SK-N-SH treated with all-trans-retinoic acid at 6 μM for 48 hours (cell line): ENCODE results near the gene HOPX.
"Not testable (repeated sequence)": the region's sequence is repeated elsewhere in the genome, so short reads cannot be mapped to it uniquely, and the experiment has no call there.

ENCODE experiments used
- ATAC-seq: fragments of 200-7000 bp; cut with Tn5 transposase; 3 replicates; pipeline ENCODE4 v1.9.1; 2020; ENCODE audit warnings: mild to moderate bottlenecking, moderate library complexity
- ARNTL ChIP-seq: fragments of 450-650 bp; formaldehyde crosslinking; IDR thresholded peaks from 2 replicates; pipeline ENCODE4 v1.5.0; 2020; ENCODE audit warnings: low read depth, mild to moderate bottlenecking, moderate library complexity, borderline replicate concordance
- BACH2 ChIP-seq: fragments of 250-450 bp; sonication (Bioruptor Pico); IDR thresholded peaks from 2 replicates; pipeline ENCODE4 v1.9.0; 2021; ENCODE audit warnings: mild to moderate bottlenecking, borderline replicate concordance
- CREB5 ChIP-seq: fragments of 250-450 bp; sonication (Bioruptor Pico); IDR thresholded peaks from 2 replicates; pipeline ENCODE4 v1.5.1; 2020; ENCODE audit warnings: low read depth, mild to moderate bottlenecking, moderate library complexity
- CSDC2 ChIP-seq: fragments of 250-450 bp; sonication (Bioruptor Pico); IDR thresholded peaks from 2 replicates; pipeline ENCODE4 v1.5.0; 2020; ENCODE audit warnings: mild to moderate bottlenecking, moderate library complexity
- ESRRG ChIP-seq: fragments of 250-450 bp; sonication (Bioruptor Pico); IDR thresholded peaks from 2 replicates; pipeline ENCODE4 v1.6.1; 2021; ENCODE audit warnings: mild to moderate bottlenecking
- GLIS3 ChIP-seq: fragments of 250-450 bp; sonication (Bioruptor Pico); IDR thresholded peaks from 2 replicates; pipeline ENCODE4 v1.5.0; 2020; ENCODE audit warnings: mild to moderate bottlenecking, moderate library complexity
- ISL1 ChIP-seq: fragments of 250-450 bp; sonication (Bioruptor Pico); IDR thresholded peaks from 2 replicates; pipeline ENCODE4 v2.1.2; 2022; ENCODE audit warnings: mild to moderate bottlenecking, moderate library complexity
- OSR1 ChIP-seq: fragments of 250-450 bp; sonication (Bioruptor Pico); IDR thresholded peaks from 2 replicates; pipeline ENCODE4 v1.8.0; 2022; ENCODE audit warnings: moderate library complexity, mild to moderate bottlenecking, inconsistent platforms
- PATZ1 ChIP-seq: fragments of 250-450 bp; sonication (Bioruptor Pico); IDR thresholded peaks from 2 replicates; pipeline ENCODE4 v1.8.0; 2020; ENCODE audit warnings: mild to moderate bottlenecking, moderate library complexity, borderline replicate concordance
- PPARA ChIP-seq: fragments of 250-450 bp; sonication (Bioruptor Pico); IDR thresholded peaks from 2 replicates; pipeline ENCODE4 v1.5.0; 2020; ENCODE audit warnings: mild to moderate bottlenecking, borderline replicate concordance
- RARB ChIP-seq: fragments of 250-450 bp; sonication (Bioruptor Pico); IDR thresholded peaks from 2 replicates; pipeline ENCODE4 v1.8.0; 2021; ENCODE audit warnings: mild to moderate bottlenecking, moderate library complexity
- SNAI2 ChIP-seq: fragments of 250-450 bp; sonication (Bioruptor Pico); IDR thresholded peaks from 2 replicates; pipeline ENCODE4 v1.5.0; 2020; ENCODE audit warnings: mild to moderate bottlenecking, moderate library complexity
- TCF4 ChIP-seq: fragments of 250-450 bp; sonication (Bioruptor Pico); IDR thresholded peaks from 2 replicates; pipeline ENCODE4 v1.8.0; 2021; ENCODE audit warnings: mild to moderate bottlenecking, moderate library complexity, borderline replicate concordance
- TOX ChIP-seq: fragments of 250-450 bp; sonication (Bioruptor Pico); IDR thresholded peaks from 2 replicates; pipeline ENCODE4 v1.8.0; 2021; ENCODE audit warnings: mild to moderate bottlenecking, moderate library complexity, borderline replicate concordance
- ZC3H10 ChIP-seq: fragments of 250-450 bp; sonication (Bioruptor Pico); IDR thresholded peaks from 2 replicates; pipeline ENCODE4 v1.5.1; 2021; ENCODE audit warnings: mild to moderate bottlenecking, moderate library complexity
- ZFP3 ChIP-seq: fragments of 250-450 bp; sonication (Bioruptor Pico); IDR thresholded peaks from 2 replicates; pipeline ENCODE4 v1.5.0; 2020; ENCODE audit warnings: mild to moderate bottlenecking, moderate library complexity
- ZFP30 ChIP-seq: fragments of 450-650 bp; formaldehyde crosslinking; IDR thresholded peaks from 2 replicates; pipeline ENCODE4 v1.5.0; 2022; ENCODE audit warnings: mild to moderate bottlenecking, moderate library complexity
- ZNF70 ChIP-seq: fragments of 450-650 bp; formaldehyde crosslinking; IDR thresholded peaks from 2 replicates; pipeline ENCODE4 v1.5.0; 2020; ENCODE audit warnings: mild to moderate bottlenecking, moderate library complexity
- ZNF8 ChIP-seq: fragments of 450-650 bp; formaldehyde crosslinking; IDR thresholded peaks from 2 replicates; pipeline ENCODE4 v1.5.0; 2020; ENCODE audit warnings: mild to moderate bottlenecking, moderate library complexity
- TF ChIP-seq, protein P1 (sequence below): fragments of 250-450 bp; sonication (Bioruptor Pico); IDR thresholded peaks from 2 replicates; pipeline ENCODE4 v1.5.1; 2021; ENCODE audit warnings: mild to moderate bottlenecking, moderate library complexity
- TF ChIP-seq, protein P2 (sequence below): fragments of 250-450 bp; sonication (Bioruptor Pico); IDR thresholded peaks from 2 replicates; pipeline ENCODE4 v1.5.0; 2020; ENCODE audit warnings: mild to moderate bottlenecking, moderate library complexity

HOPX gene

GRCh38 chr4:56671373-56671772 is 9.7 kb downstream of the HOPX start:
- TF ChIP-seq PPARA (CRISPR knock-in tag) (no peak), ZFP30 (CRISPR knock-in tag) (no peak), ZNF70 (CRISPR knock-in tag) (no peak), RARB (CRISPR knock-in tag) (no peak), GLIS3 (CRISPR knock-in tag) (no peak), OSR1 (CRISPR knock-in tag) (no peak), PATZ1 (no peak), TCF4 (no peak), ISL1 (CRISPR knock-in tag) (no peak), BACH2 (CRISPR knock-in tag) (no peak), ARNTL (CRISPR knock-in tag) (no peak), ZC3H10 (CRISPR knock-in tag) (no peak), ESRRG (CRISPR knock-in tag) (no peak)
- TF ChIP-seq, protein P1, sequence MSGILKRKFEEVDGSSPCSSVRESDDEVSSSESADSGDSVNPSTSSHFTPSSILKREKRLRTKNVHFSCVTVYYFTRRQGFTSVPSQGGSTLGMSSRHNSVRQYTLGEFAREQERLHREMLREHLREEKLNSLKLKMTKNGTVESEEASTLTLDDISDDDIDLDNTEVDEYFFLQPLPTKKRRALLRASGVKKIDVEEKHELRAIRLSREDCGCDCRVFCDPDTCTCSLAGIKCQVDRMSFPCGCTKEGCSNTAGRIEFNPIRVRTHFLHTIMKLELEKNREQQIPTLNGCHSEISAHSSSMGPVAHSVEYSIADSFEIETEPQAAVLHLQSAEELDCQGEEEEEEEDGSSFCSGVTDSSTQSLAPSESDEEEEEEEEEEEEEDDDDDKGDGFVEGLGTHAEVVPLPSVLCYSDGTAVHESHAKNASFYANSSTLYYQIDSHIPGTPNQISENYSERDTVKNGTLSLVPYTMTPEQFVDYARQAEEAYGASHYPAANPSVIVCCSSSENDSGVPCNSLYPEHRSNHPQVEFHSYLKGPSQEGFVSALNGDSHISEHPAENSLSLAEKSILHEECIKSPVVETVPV, result no peak
- TF ChIP-seq, protein P2, sequence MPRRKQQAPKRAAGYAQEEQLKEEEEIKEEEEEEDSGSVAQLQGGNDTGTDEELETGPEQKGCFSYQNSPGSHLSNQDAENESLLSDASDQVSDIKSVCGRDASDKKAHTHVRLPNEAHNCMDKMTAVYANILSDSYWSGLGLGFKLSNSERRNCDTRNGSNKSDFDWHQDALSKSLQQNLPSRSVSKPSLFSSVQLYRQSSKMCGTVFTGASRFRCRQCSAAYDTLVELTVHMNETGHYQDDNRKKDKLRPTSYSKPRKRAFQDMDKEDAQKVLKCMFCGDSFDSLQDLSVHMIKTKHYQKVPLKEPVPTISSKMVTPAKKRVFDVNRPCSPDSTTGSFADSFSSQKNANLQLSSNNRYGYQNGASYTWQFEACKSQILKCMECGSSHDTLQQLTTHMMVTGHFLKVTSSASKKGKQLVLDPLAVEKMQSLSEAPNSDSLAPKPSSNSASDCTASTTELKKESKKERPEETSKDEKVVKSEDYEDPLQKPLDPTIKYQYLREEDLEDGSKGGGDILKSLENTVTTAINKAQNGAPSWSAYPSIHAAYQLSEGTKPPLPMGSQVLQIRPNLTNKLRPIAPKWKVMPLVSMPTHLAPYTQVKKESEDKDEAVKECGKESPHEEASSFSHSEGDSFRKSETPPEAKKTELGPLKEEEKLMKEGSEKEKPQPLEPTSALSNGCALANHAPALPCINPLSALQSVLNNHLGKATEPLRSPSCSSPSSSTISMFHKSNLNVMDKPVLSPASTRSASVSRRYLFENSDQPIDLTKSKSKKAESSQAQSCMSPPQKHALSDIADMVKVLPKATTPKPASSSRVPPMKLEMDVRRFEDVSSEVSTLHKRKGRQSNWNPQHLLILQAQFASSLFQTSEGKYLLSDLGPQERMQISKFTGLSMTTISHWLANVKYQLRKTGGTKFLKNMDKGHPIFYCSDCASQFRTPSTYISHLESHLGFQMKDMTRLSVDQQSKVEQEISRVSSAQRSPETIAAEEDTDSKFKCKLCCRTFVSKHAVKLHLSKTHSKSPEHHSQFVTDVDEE (CRISPR knock-in tag), result no peak
- TF ChIP-seq, all 23 proteins: peak for 0
- ATAC-seq, result no peak

DNA sequence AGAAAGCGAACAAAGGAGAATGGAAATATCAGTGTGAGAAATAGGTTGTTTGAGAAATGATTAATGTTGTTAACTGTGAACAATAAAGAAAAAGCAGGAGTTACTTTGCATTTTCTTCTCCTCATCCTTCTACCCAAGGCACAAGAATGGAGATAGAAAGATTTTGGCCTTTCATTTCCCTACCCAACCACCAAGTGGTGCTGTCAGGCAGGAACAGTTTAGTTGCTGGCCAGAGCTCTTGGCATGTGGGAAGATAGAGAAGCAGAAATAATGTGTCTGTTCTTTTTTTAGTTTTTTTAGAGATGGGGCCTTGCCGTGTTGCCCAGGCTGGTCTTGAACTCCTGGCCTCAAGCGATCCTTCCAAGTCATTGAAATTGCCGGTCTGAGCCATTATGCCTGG is 12.8 kb downstream of the HOPX start:
- no peak for ATAC-seq
- TF ChIP-seq, protein P2 (CRISPR knock-in tag), result no peak
- no peak for TF ChIP-seq ZNF8 (CRISPR knock-in tag)
- TF ChIP-seq ZFP3 (CRISPR knock-in tag), result no peak
- no peak for TF ChIP-seq ISL1 (CRISPR knock-in tag)
- TF ChIP-seq RARB (CRISPR knock-in tag), result no peak
- TF ChIP-seq ESRRG (CRISPR knock-in tag), result no peak
- no peak for TF ChIP-seq SNAI2 (CRISPR knock-in tag)
- no peak for TF ChIP-seq CSDC2 (CRISPR knock-in tag)
- no peak for TF ChIP-seq ZFP30 (CRISPR knock-in tag)
- no peak for TF ChIP-seq ZC3H10 (CRISPR knock-in tag)
- TF ChIP-seq ZNF70 (CRISPR knock-in tag), result no peak
- TF ChIP-seq TCF4, result no peak
- no peak for TF ChIP-seq BACH2 (CRISPR knock-in tag)

DNA sequence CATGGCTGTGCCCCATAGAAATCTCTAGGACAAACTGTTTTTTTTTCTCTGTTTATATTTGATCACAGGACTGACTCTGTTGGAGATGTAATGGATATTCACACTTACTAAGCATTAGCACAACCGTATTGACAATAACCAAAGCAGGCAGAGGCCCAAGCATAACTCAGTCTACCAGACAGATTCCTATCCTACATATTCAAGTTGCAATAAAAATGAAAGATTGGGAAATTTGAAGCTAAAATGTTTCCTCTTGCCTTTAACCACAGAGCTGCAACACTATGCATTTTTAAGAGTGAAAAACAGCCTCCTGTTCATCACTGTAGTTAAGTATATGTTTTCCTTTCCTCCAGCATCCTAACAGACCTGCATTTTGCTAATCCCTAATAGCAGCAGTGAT is 13.7 kb downstream of the HOPX start:
- ATAC-seq, result not testable (repeated sequence)

- no peak for TF ChIP-seq RARB (CRISPR knock-in tag)
- TF ChIP-seq CSDC2 (CRISPR knock-in tag), result no peak
- no peak for TF ChIP-seq CREB5
- TF ChIP-seq ISL1 (CRISPR knock-in tag), result no peak
- no peak for TF ChIP-seq BACH2 (CRISPR knock-in tag)
- no peak for TF ChIP-seq TOX (CRISPR knock-in tag)
- no peak for TF ChIP-seq TCF4
- TF ChIP-seq, protein P1, result no peak
- TF ChIP-seq SNAI2 (CRISPR knock-in tag), result no peak
- no peak for ATAC-seq
Observed at GRCh38 chr4:56666279-56666678, 14.8 kb downstream of the HOPX start.
